ENCODE measurements around the gene RPH3AL. TPM values are rescaled to one million over a fixed set of nuclear protein-coding genes. Genes with fewer than 3 reads are reported as not detected.

The RPH3AL gene
- total RNA-seq, 1 experiment from 2014 or later: 3.0 TPM

DNA sequence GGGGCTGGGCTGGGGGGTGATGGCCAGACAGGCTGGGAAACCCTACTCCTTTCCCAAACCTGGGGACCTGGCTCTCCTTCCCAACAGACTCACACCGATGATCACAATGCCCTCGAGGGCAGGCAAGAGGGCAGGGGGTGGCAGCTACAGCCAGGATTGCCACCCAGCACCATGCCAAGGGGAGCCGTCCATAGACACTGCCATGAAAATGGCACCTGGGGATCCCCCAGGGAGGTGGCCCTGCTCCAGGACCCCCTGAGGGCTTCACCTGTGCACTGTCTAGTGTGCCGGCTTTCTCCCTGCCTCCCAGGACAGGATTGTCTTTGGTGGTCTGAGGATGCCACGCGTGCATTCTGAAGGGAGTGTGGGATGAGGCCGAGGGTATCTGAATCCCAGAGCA lies 24.6 kb downstream of the RPH3AL start:
- no peak overlapping the region for H2BK20ac ChIP-seq (ENCODE audit: low read depth, low read length, poor library complexity, severe bottlenecking)
- WGBS (ENCODE audit: extremely low coverage, insufficient read length, low lambda C conversion rate): no CpG with 5 or more reads among the region's 7 CpGs
- H2BK12ac ChIP-seq (ENCODE audit: insufficient read length, low read depth, low read length): no peak overlapping the region
- H4K91ac ChIP-seq (ENCODE audit: insufficient read length, low read depth, low read length): no peak overlapping the region
- H4K5ac ChIP-seq (ENCODE audit: insufficient read length, low read depth, low read length): no peak overlapping the region
- H3K9me3 Mint-ChIP-seq: no peaks in the 10 kb centered on the region
- H3K79me2 ChIP-seq (ENCODE audit: insufficient read depth, low read length): no peaks in the 10 kb centered on the region
- no peak overlapping the region for H2AFZ ChIP-seq (ENCODE audit: low read length)
- no peak overlapping the region for H4K8ac ChIP-seq (replicated peaks; ENCODE audit: insufficient read length, low read depth, low read length)
- H2BK15ac ChIP-seq (ENCODE audit: low read depth, low read length): no peak overlapping the region
- H3K9me3 ChIP-seq (ENCODE audit: control insufficient read depth, low read depth, low read length): no peaks in the 10 kb centered on the region
- H3K23ac ChIP-seq (ENCODE audit: insufficient read length, low read depth, low read length): no peak overlapping the region
- no peak overlapping the region for H3K4me2 ChIP-seq (ENCODE audit: insufficient read depth, insufficient read length, low read length)
- H3K56ac ChIP-seq (ENCODE audit: insufficient read length, low read depth, low read length): no peak overlapping the region
- H3K14ac ChIP-seq (ENCODE audit: insufficient read depth, low read length): 0 out of 2 replicates have a peak overlapping the region, but pooled peaks have one; percentile 5
- DNase-seq: no peak
- no peak overlapping the region for H3K27ac Mint-ChIP-seq
- no peaks in the 10 kb centered on the region for H3K23me2 ChIP-seq (ENCODE audit: insufficient read length, low read depth, low read length, poor library complexity, severe bottlenecking)
- no peak overlapping the region for H2BK120ac ChIP-seq (ENCODE audit: low read depth, low read length, poor library complexity, severe bottlenecking)
- no peak overlapping the region for H3K9ac ChIP-seq (ENCODE audit: extremely low read depth, insufficient read length, low read length)
- no peak overlapping the region for H3K4me3 Mint-ChIP-seq
- no peak overlapping the region for H3K27ac ChIP-seq (ENCODE audit: insufficient read length, low read depth, low read length)
- H4K20me1 ChIP-seq (ENCODE audit: control insufficient read depth, insufficient read depth, insufficient read length): no peaks in the 10 kb centered on the region
- no peaks in the 10 kb centered on the region; a peak in 1 of 7 replicates for H3K36me3 Mint-ChIP-seq (ENCODE audit: insufficient read depth in 1 of 3, low read depth in 3 of 3)
- no peaks in the 10 kb centered on the region for H3K79me1 ChIP-seq (ENCODE audit: insufficient read depth, low read depth, low read length, poor library complexity, severe bottlenecking)
- no peak overlapping the region for H3K18ac ChIP-seq (ENCODE audit: insufficient read length, low read depth, low read length)
- no peaks in the 10 kb centered on the region for H3K4me1 ChIP-seq (ENCODE audit: insufficient read depth, low read length)
- no peak for TF ChIP-seq CTCF (conservative IDR thresholded peaks at IDR 0.05)
- H3K27me3 ChIP-seq (ENCODE audit: insufficient read depth, low read length): no peaks in the 10 kb centered on the region
- no peak overlapping the region for H3K4ac ChIP-seq (ENCODE audit: low read depth, low read length)
- no peak overlapping the region for H2BK5ac ChIP-seq (ENCODE audit: insufficient read length, low read length)
- peaks cover 7 to 9% of the 10 kb centered on the region in 2 experiments for H3K4me1 Mint-ChIP-seq
- H2AK5ac ChIP-seq (ENCODE audit: insufficient read length, low read length): no peak overlapping the region
- no peak overlapping the region for H3T11ph ChIP-seq (ENCODE audit: low read length)
- peaks cover 4% of the 10 kb centered on the region for H3K27me3 Mint-ChIP-seq (ENCODE audit: low read depth)

Data from H9 (cell line).